K562 (cell line): Measurements from ENCODE around the gene STYXL1. TPM values are rescaled to one million over a fixed set of nuclear protein-coding genes. Genes with fewer than 3 reads are reported as not detected.

Experiments used
- ATAC-seq: fragments of 200-7000 bp; cut with Tn5 transposase; 3 replicates; pipeline ENCODE4 v1.9.1; 2020; ENCODE audit warnings: moderate library complexity
- BruUV-seq: library from RNA; stranded (reverse); fragments of 400-500 nt; replicated peaks from 2 replicates; lab custom pipeline; 2021; lab: Mats Ljungman, UMichigan
- CTCF ChIA-PET: fragments of 300-600 bp; formaldehyde crosslinking; extraction: SDS; loops from one replicate; lab custom pipeline; 2021; ENCODE audit warnings: low intra/inter-chr PET ratio; lab: Yijun Ruan, JAX
- POLR2A ChIA-PET: fragments of 300-600, 350-650 bp; sonication (Branson Sonifier 250); formaldehyde crosslinking; extraction: SDS; loops from one replicate; lab custom pipeline; 2021; ENCODE audit warnings: antibody characterized with exemption, inconsistent platforms; lab: Yijun Ruan, JAX
- DNase-seq, 4 experiments: peaks; one replicate each; pipeline versions ENCODE4 v3.0.0 to v3.0.0-alpha.2; 2011 to 2018; ENCODE audit warnings: low spot score in 3 of 4, mixed read lengths in 3 of 4; ENCODE audit errors: extremely low read depth in 1 of 4
- FAIRE-seq: peaks from 2 replicates; lab custom pipeline; 2011; peaks lifted over from hg19 to GRCh38; lab: Jason Lieb, UNC
- H2AFZ ChIP-seq: 2 replicates; pipeline ENCODE4 v1.6.0; 2011; ENCODE audit warnings: low read depth, low read length, control low read depth, inconsistent platforms
- H3K27ac ChIP-seq: fragments of 200-600 bp; 3 replicates; pipeline ENCODE4 v1.8.0; 2011; ENCODE audit warnings: low read depth, mild to moderate bottlenecking, control low read depth, inconsistent platforms, low read length, moderate library complexity, mixed read lengths; ENCODE audit errors: extremely low read depth
- H3K27me3 ChIP-seq, 2 experiments: fragments of 300-600 bp in 1 of 2; 2 replicates in 1 of 2; 3 replicates in 1 of 2; pipeline versions ENCODE4 v1.6.0 to v1.8.0; 2011; ENCODE audit warnings: inconsistent platforms in 2 of 2, low read length in 2 of 2, mild to moderate bottlenecking in 1 of 2, mixed read lengths in 1 of 2, moderate library complexity in 1 of 2; ENCODE audit not compliant: control insufficient read depth in 2 of 2, insufficient read depth in 2 of 2
- H3K36me3 ChIP-seq: fragments of 300-600 bp; 3 replicates; pipeline ENCODE4 v1.8.0; 2011; ENCODE audit warnings: mild to moderate bottlenecking, low read length, inconsistent platforms; ENCODE audit not compliant: control insufficient read depth, insufficient read depth
- H3K4me1 ChIP-seq, 2 experiments: fragments of 200-600 bp in 1 of 2; replicated peaks in 1 of 2; 2 replicates in 1 of 2; 3 replicates in 1 of 2; pipeline versions ENCODE4 v1.5.1 to v1.8.0; 2011; ENCODE audit warnings: inconsistent platforms in 2 of 2, low read length in 2 of 2, mild to moderate bottlenecking in 1 of 2, mixed read lengths in 1 of 2, moderate library complexity in 1 of 2; ENCODE audit not compliant: control insufficient read depth in 2 of 2, insufficient read depth in 2 of 2
- H3K4me2 ChIP-seq: 2 replicates; pipeline ENCODE4 v1.6.1; 2011; ENCODE audit warnings: low read length, control low read depth, inconsistent platforms, mixed read lengths; ENCODE audit not compliant: insufficient read depth
- H3K4me3 ChIP-seq: fragments of 200-600 bp; sonication (generic), shearing (Covaris generic); 2 replicates; pipeline ENCODE4 v1.5.1; 2016; ENCODE audit warnings: control low read depth, inconsistent platforms
- H3K79me2 ChIP-seq: fragments of 200-600 bp; 3 replicates; pipeline ENCODE4 v1.8.0; 2011; ENCODE audit warnings: low read length, inconsistent platforms; ENCODE audit not compliant: control insufficient read depth, insufficient read depth
- H3K9ac ChIP-seq, 2 experiments: 2 replicates each; pipeline versions ENCODE4 v1.6.0 to v1.6.1; 2011; ENCODE audit warnings: low read depth in 2 of 2, low read length in 2 of 2, control low read depth in 1 of 2, inconsistent platforms in 1 of 2, mild to moderate bottlenecking in 1 of 2, mixed read lengths in 1 of 2; ENCODE audit not compliant: insufficient read depth in 1 of 2
- H3K9me1 ChIP-seq: one replicate; pipeline ENCODE4 v1.6.0; 2011; ENCODE audit warnings: inconsistent platforms, mild to moderate bottlenecking, low read length, moderate library complexity; ENCODE audit not compliant: control insufficient read depth, insufficient read depth
- H3K9me3 ChIP-seq: replicated peaks from 2 replicates; pipeline ENCODE4 v1.5.1; 2011; ENCODE audit warnings: low read depth, low read length, inconsistent platforms; ENCODE audit not compliant: control insufficient read depth, insufficient read depth
- H4K20me1 ChIP-seq: replicated peaks from 2 replicates; pipeline ENCODE4 v1.6.1; 2011; ENCODE audit warnings: low read length, inconsistent platforms, mixed read lengths; ENCODE audit not compliant: control insufficient read depth, insufficient read depth
- BDP1 ChIP-seq: IDR thresholded peaks from 3 replicates; pipeline ENCODE4 v1.6.1; 2011; ENCODE audit not compliant: insufficient read length, insufficient read depth
- BHLHE40 ChIP-seq: IDR thresholded peaks from 2 replicates; pipeline ENCODE4 v1.6.1; 2011; ENCODE audit warnings: low read length, improper control_type of control experiment
- ETS2 ChIP-seq: IDR thresholded peaks from 2 replicates; pipeline ENCODE4 v1.6.1; 2016; ENCODE audit warnings: borderline replicate concordance, missing genetic modification characterization, mild to moderate bottlenecking, moderate library complexity, missing compliant biosample characterization; ENCODE audit not compliant: poor library complexity, severe bottlenecking
- FIP1L1 ChIP-seq: fragments of 200-400 bp; formaldehyde crosslinking; IDR thresholded peaks from 2 replicates; pipeline ENCODE4 v1.6.1; 2018; ENCODE audit warnings: mild to moderate bottlenecking, low read depth, low read length; ENCODE audit not compliant: poor library complexity, severe bottlenecking
- MEF2D ChIP-seq: conservative IDR thresholded peaks from 2 replicates; pipeline ENCODE4 v1.6.1; 2016; ENCODE audit warnings: low read depth, missing genetic modification characterization, missing compliant biosample characterization
- NR2C1 ChIP-seq, 2 experiments: fragments of 450-650 bp; IDR thresholded peaks; 2 replicates each; pipeline ENCODE4 v1.6.1; 2017; ENCODE audit warnings: mild to moderate bottlenecking in 2 of 2, antibody characterized with exemption in 1 of 2, inconsistent platforms in 1 of 2, missing compliant biosample characterization in 1 of 2, missing genetic modification characterization in 1 of 2
- PURB ChIP-seq: sonication (generic); formaldehyde crosslinking; IDR thresholded peaks from 2 replicates; pipeline ENCODE4 v1.9.0; 2021; ENCODE audit warnings: low read depth, mild to moderate bottlenecking, missing genetic modification reagents
- ZNF143 ChIP-seq: sonication (generic); formaldehyde crosslinking; IDR thresholded peaks from 2 replicates; pipeline ENCODE4 v1.9.0; 2022; ENCODE audit warnings: mild to moderate bottlenecking, missing genetic modification reagents
- ZNF707 ChIP-seq: fragments of 250-450 bp; sonication (Bioruptor Pico); conservative IDR thresholded peaks from 2 replicates; pipeline ENCODE4 v1.8.0; 2022; ENCODE audit warnings: inconsistent platforms, mild to moderate bottlenecking, moderate library complexity
- ZNF778 ChIP-seq: fragments of 450-650 bp; formaldehyde crosslinking; IDR thresholded peaks from 2 replicates; pipeline ENCODE4 v1.4.0; 2020; ENCODE audit warnings: mild to moderate bottlenecking, moderate library complexity
- ZNF830 ChIP-seq: fragments of 250-450 bp; sonication (Bioruptor Pico); IDR thresholded peaks from 2 replicates; pipeline ENCODE4 v1.5.0; 2021; ENCODE audit warnings: mild to moderate bottlenecking
- WGBS: fragments of 100-300 bp; shearing (Covaris generic); methylation state at CpG from one replicate; pipeline ENCODE4 v1.1.6; 2016; ENCODE audit warnings: low coverage, mixed read lengths; ENCODE audit not compliant: insufficient coverage; ENCODE audit errors: missing lambda C conversion rate; 5-methylcytosine and 5-hydroxymethylcytosine counted together
- in situ Hi-C: fragments of 300-500 bp; cut with MboI; formaldehyde crosslinking; loops from 4 replicates; pipeline ENCODE4 v1.15.0; 2018; ENCODE audit warnings: inconsistent platforms, mixed read lengths
- intact Hi-C: fragments of 100-400 bp; cut with micrococcal nuclease; formaldehyde crosslinking; loops from 2 replicates; pipeline ENCODE4 v1.14.2; 2022
- polyA plus RNA-seq, 8 experiments: library from polyadenylated mRNA; depleted of rRNA in 4 of 8; stranded (reverse) in 5 of 8; unstranded in 3 of 8; fragments of >200 nt; fragmentation: Nextera tagmentation in 2 of 8; fragmentation: Illumina TruSeq in 1 of 8; extraction: Ambion mirVana in 2 of 8; extraction: Trizol in 1 of 8; gene quantifications; 2 replicates each; pipeline versions ENCODE4 v1.2.1 to v1.2.3, GENCODE V29; 2011 to 2014; ENCODE audit warnings: inconsistent platforms in 1 of 8, missing spikeins in 1 of 8
- total RNA-seq, 7 experiments: library from RNA; depleted of rRNA in 6 of 7; stranded (reverse); fragments of >200 nt in 6 of 7; fragmentation: Illumina TruSeq in 2 of 7; extraction: Trizol in 2 of 7; gene quantifications; 2 replicates each; pipeline versions ENCODE4 v1.2.1 to v1.2.3, GENCODE V29; 2011 to 2021; ENCODE audit warnings: low replicate concordance in 1 of 7
- TF ChIP-seq, protein P1 (sequence below): sonication (generic); formaldehyde crosslinking; IDR thresholded peaks from 2 replicates; pipeline ENCODE4 v1.8.0; 2022; ENCODE audit warnings: missing genetic modification reagents, mild to moderate bottlenecking, moderate library complexity, borderline replicate concordance
- TF ChIP-seq, protein P2 (sequence below): fragments of 450-650 bp; IDR thresholded peaks from 2 replicates; pipeline ENCODE4 v1.6.1; 2016; ENCODE audit warnings: borderline replicate concordance
- TF ChIP-seq, protein P3 (sequence below), 2 experiments: fragments of 450-650 bp; conservative IDR thresholded peaks; 2 replicates each; pipeline ENCODE4 v1.6.1; 2017; ENCODE audit warnings: mild to moderate bottlenecking in 2 of 2, moderate library complexity in 2 of 2
- TF ChIP-seq, protein P4 (sequence below): fragments of 450-650 bp; IDR thresholded peaks from one replicate; pipeline ENCODE4 v1.6.1; 2018; ENCODE audit warnings: mild to moderate bottlenecking, moderate library complexity; ENCODE audit not compliant: partially characterized antibody

STYXL1 gene
- total and polyA plus RNA-seq, 9 of the 15 experiments (the other 6 are each of a cell fraction or from before 2014, with no cell fraction given), result 36.5 to 97.2 (median 49.9) TPM

DNA sequence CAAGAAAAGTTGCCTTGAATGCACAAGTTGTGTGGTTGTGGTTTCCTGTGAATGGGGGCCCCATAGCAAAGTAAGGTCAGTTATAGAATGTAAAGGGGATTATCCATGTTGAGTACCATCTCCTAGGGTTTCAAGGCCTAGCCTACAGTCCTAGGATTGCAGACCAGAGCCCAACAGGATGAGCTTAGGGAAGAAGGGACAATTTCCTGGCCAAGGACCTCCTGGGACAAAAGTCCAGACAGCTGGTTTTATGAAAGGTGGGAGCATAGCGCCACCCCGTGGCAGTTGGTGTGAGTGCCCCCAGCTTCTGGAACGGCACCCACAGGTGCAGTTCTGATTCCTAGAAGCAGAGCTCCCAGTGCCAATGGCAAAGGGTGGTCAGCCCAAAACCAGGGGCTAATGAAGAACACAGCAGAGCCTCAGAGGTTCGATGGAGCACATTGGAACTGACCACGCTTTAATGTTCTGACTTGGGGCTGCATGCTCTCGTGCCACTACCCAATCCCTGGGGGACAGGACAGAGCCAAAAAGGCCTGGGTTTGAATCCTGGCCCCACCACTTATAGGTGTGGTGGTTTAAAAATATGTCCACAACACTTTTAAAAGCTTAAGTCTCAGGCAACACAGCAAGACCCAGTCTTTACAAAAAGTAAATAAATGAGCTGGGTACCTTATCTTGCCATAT, 27.6 kb downstream of the STYXL1 start:
- CTCF ChIA-PET, result interaction anchor here (0.6 to 4.3 kb wide), 5 partner anchors 75 to 157 kb away, joined by 3 to 95 read pairs (median 3); no protein-coding TSS in a partner anchor
- no peaks in the 10 kb centered on the region for H3K79me2 ChIP-seq
- BruUV-seq, result no TSS peak
- H3K4me2 ChIP-seq, result no peak overlapping the region
- H3K4me3 ChIP-seq, result no peak overlapping the region
- WGBS, result 25% methylated on average over 6 of the region's 6 CpGs
- H3K27ac ChIP-seq, result no peak overlapping the region
- POLR2A ChIA-PET, result interaction anchor here (0.6 to 1.8 kb wide), 8 partner anchors 12 to 948 kb away, joined by 3 to 6 read pairs (median 4); no protein-coding TSS in a partner anchor
- H4K20me1 ChIP-seq, result no peaks in the 10 kb centered on the region
- DNase-seq (peak; percentile 85 to 88 (median 86)), FAIRE-seq (peak; percentile 95), ATAC-seq (peak; percentile 97)
- H2AFZ ChIP-seq, result no peak overlapping the region
- H3K36me3 ChIP-seq, result peaks cover 36% of the 10 kb centered on the region
- H3K9me1 ChIP-seq, result no peaks in the 10 kb centered on the region
- H3K9ac ChIP-seq, result no peak overlapping the region
- H3K4me1 ChIP-seq, result peaks cover 0 to 4% of the 10 kb centered on the region in 2 experiments; a peak in 2 of 5 replicates
- H3K9me3 ChIP-seq, result no peaks in the 10 kb centered on the region
- in situ Hi-C loops, result loop anchor here (5.0 to 25.0 kb wide), 2 partner anchors 153 to 583 kb away; no protein-coding TSS in a partner anchor
- intact Hi-C loops, result loop anchor here (1.0 to 5.0 kb wide), 2 partner anchors 73 to 153 kb away; no protein-coding TSS in a partner anchor
- H3K27me3 ChIP-seq, result no peaks in the 10 kb centered on the region
- TF ChIP-seq BHLHE40 (no peak), FIP1L1 (no peak), PURB (no peak), MEF2D (no peak), ZNF778 (CRISPR knock-in tag) (no peak), NR2C1 (IDR thresholded peaks at IDR 0.05) (no peak), NR2C1 (tag; IDR thresholded peaks at IDR 0.05) (no peak), BDP1 (no peak), ZNF830 (CRISPR knock-in tag) (no peak), ETS2 (tag) (no peak), ZNF143 (CRISPR knock-in tag) (no peak), ZNF707 (CRISPR knock-in tag) (no peak)
- TF ChIP-seq, protein P1, sequence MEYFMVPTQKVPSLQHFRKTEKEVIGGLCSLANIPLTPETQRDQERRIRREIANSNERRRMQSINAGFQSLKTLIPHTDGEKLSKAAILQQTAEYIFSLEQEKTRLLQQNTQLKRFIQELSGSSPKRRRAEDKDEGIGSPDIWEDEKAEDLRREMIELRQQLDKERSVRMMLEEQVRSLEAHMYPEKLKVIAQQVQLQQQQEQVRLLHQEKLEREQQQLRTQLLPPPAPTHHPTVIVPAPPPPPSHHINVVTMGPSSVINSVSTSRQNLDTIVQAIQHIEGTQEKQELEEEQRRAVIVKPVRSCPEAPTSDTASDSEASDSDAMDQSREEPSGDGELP (CRISPR knock-in tag), result peak; percentile 89
- TF ChIP-seq, protein P2, sequence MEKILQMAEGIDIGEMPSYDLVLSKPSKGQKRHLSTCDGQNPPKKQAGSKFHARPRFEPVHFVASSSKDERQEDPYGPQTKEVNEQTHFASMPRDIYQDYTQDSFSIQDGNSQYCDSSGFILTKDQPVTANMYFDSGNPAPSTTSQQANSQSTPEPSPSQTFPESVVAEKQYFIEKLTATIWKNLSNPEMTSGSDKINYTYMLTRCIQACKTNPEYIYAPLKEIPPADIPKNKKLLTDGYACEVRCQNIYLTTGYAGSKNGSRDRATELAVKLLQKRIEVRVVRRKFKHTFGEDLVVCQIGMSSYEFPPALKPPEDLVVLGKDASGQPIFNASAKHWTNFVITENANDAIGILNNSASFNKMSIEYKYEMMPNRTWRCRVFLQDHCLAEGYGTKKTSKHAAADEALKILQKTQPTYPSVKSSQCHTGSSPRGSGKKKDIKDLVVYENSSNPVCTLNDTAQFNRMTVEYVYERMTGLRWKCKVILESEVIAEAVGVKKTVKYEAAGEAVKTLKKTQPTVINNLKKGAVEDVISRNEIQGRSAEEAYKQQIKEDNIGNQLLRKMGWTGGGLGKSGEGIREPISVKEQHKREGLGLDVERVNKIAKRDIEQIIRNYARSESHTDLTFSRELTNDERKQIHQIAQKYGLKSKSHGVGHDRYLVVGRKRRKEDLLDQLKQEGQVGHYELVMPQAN, result no peak
- TF ChIP-seq, protein P3, sequence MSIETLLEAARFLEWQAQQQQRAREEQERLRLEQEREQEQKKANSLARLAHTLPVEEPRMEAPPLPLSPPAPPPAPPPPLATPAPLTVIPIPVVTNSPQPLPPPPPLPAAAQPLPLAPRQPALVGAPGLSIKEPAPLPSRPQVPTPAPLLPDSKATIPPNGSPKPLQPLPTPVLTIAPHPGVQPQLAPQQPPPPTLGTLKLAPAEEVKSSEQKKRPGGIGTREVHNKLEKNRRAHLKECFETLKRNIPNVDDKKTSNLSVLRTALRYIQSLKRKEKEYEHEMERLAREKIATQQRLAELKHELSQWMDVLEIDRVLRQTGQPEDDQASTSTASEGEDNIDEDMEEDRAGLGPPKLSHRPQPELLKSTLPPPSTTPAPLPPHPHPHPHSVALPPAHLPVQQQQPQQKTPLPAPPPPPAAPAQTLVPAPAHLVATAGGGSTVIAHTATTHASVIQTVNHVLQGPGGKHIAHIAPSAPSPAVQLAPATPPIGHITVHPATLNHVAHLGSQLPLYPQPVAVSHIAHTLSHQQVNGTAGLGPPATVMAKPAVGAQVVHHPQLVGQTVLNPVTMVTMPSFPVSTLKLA (conservative IDR thresholded peaks at IDR 0.05), result no peak
- TF ChIP-seq, protein P4, sequence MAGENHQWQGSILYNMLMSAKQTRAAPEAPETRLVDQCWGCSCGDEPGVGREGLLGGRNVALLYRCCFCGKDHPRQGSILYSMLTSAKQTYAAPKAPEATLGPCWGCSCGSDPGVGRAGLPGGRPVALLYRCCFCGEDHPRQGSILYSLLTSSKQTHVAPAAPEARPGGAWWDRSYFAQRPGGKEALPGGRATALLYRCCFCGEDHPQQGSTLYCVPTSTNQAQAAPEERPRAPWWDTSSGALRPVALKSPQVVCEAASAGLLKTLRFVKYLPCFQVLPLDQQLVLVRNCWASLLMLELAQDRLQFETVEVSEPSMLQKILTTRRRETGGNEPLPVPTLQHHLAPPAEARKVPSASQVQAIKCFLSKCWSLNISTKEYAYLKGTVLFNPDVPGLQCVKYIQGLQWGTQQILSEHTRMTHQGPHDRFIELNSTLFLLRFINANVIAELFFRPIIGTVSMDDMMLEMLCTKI, result no peak
